ENCODE results near the gene CCDC141. TPM values are rescaled to one million over a fixed set of nuclear protein-coding genes. Genes with fewer than 3 reads are reported as not detected.

Gene CCDC141
- total and polyA plus RNA-seq, 2 of the 13 experiments (the other 11 are each of a cell fraction or from before 2014, with no cell fraction given), result not detected

DNA sequence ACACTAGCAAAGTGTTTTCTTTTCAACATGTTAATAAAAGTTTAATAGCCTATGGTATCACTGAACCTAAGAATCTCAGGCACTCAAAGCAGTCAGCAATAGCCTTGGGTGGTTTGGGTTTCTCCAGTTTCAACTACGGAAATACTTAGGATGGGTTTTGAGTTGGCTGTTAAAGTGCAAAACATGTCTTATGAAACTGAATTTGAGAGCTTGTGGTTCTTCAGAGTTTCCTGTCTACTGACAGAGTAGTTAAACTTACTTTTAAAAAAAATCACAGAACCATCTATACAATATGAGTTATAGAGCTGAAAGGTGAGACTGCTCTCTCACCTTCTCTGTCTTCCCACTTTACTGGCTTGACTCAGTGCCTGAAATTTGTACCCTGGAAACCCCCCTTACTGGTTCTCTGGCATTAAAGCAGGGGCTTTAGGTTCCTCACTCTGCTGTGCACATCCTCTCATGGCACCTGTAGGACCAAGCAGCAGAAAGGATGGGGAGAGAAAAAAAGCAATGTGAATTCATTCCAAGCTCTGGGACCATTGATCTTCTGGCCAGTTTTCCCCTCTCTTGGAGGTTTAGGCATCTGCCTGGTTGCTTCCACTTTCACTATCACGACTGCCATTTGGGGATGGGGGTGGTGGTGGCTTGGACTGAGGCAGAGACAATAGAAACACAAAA lies 18.1 kb downstream of the CCDC141 start:
- ATAC-seq (no peak), FAIRE-seq (no peak), DNase-seq (ENCODE audit: low spot score) (no peak)
- Histone ChIP-seq H3K4me2 (ENCODE audit: low read depth, low read length) (no peak overlapping the region), H3K36me3 (replicated peaks in 1 of 2; ENCODE audit: control insufficient read depth in 1 of 2, insufficient read depth in 2 of 2, low read length in 2 of 2) (no peaks in the 10 kb centered on the region), H3K9ac (ENCODE audit: insufficient read depth, low read depth, low read length) (no peak overlapping the region), H3K4me3 (replicated peaks in 1 of 3; ENCODE audit: insufficient read depth in 1 of 3, low read depth in 2 of 3, low read length in 3 of 3) (no peak overlapping the region), H3K79me2 (ENCODE audit: insufficient read depth, low read length) (no peaks in the 10 kb centered on the region), H3K27ac (ENCODE audit: extremely low read length, insufficient read depth, low read length) (no peak overlapping the region), H2AFZ (ENCODE audit: low read length) (no peak overlapping the region), H3K9me3 (ENCODE audit: low read length) (no peaks in the 10 kb centered on the region), H3K4me1 (ENCODE audit: insufficient read depth, low read length) (no peaks in the 10 kb centered on the region), H3K27me3 (ENCODE audit: control insufficient read depth in 1 of 2, insufficient read depth in 2 of 2, low read length in 2 of 2) (no peaks in the 10 kb centered on the region), H4K20me1 (ENCODE audit: insufficient read depth, low read length) (no peaks in the 10 kb centered on the region)
- TF ChIP-seq, protein P1, sequence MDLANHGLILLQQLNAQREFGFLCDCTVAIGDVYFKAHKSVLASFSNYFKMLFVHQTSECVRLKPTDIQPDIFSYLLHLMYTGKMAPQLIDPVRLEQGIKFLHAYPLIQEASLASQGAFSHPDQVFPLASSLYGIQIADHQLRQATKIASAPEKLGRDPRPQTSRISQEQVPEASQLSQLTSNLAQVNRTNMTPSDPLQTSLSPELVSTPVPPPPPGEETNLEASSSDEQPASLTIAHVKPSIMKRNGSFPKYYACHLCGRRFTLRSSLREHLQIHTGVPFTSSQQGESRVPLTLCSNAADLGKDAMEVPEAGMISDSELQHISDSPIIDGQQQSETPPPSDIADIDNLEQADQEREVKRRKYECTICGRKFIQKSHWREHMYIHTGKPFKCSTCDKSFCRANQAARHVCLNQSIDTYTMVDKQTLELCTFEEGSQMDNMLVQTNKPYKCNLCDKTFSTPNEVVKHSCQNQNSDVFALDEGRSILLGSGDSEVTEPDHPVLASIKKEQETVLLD (CRISPR knock-in tag; IDR thresholded peaks at IDR 0.05; ENCODE audit: low read depth), result no peak
- no peak for TF ChIP-seq ZNF124 (CRISPR knock-in tag; IDR thresholded peaks at IDR 0.05)
- no peak for TF ChIP-seq ZNF879 (CRISPR knock-in tag; IDR thresholded peaks at IDR 0.05)
- no peak for TF ChIP-seq ZNF468 (CRISPR knock-in tag; IDR thresholded peaks at IDR 0.05)
- TF ChIP-seq SMARCE1 (IDR thresholded peaks at IDR 0.05; ENCODE audit: borderline replicate concordance), result no peak
- no peak for TF ChIP-seq ZNF598 (CRISPR knock-in tag; IDR thresholded peaks at IDR 0.05; ENCODE audit: borderline replicate concordance)
- TF ChIP-seq KDM5A (IDR thresholded peaks at IDR 0.05; ENCODE audit: borderline replicate concordance, low read length), result no peak
- TF ChIP-seq ZNF678 (CRISPR knock-in tag; IDR thresholded peaks at IDR 0.05), result no peak
- TF ChIP-seq FOXO4 (CRISPR knock-in tag; conservative IDR thresholded peaks at IDR 0.05), result no peak
- no peak for TF ChIP-seq ZNF564 (CRISPR knock-in tag; IDR thresholded peaks at IDR 0.05)
- TF ChIP-seq ZNF33B (CRISPR knock-in tag; IDR thresholded peaks at IDR 0.05), result no peak
- no peak for TF ChIP-seq PAWR (CRISPR knock-in tag; IDR thresholded peaks at IDR 0.05; ENCODE audit: borderline replicate concordance)
- TF ChIP-seq ZKSCAN5 (CRISPR knock-in tag; IDR thresholded peaks at IDR 0.05), result no peak
- TF ChIP-seq SRF (IDR thresholded peaks at IDR 0.05; ENCODE audit: low read depth, low read length), result no peak
- TF ChIP-seq GATA4 (IDR thresholded peaks at IDR 0.05; ENCODE audit: borderline replicate concordance, low read depth), result no peak
- no peak for TF ChIP-seq FOXP4 (CRISPR knock-in tag; IDR thresholded peaks at IDR 0.05)
- no peak for TF ChIP-seq ELF4 (CRISPR knock-in tag; IDR thresholded peaks at IDR 0.05; ENCODE audit: borderline replicate concordance)
- TF ChIP-seq TBP (CRISPR knock-in tag; IDR thresholded peaks at IDR 0.05), result no peak
- TF ChIP-seq, protein P2, sequence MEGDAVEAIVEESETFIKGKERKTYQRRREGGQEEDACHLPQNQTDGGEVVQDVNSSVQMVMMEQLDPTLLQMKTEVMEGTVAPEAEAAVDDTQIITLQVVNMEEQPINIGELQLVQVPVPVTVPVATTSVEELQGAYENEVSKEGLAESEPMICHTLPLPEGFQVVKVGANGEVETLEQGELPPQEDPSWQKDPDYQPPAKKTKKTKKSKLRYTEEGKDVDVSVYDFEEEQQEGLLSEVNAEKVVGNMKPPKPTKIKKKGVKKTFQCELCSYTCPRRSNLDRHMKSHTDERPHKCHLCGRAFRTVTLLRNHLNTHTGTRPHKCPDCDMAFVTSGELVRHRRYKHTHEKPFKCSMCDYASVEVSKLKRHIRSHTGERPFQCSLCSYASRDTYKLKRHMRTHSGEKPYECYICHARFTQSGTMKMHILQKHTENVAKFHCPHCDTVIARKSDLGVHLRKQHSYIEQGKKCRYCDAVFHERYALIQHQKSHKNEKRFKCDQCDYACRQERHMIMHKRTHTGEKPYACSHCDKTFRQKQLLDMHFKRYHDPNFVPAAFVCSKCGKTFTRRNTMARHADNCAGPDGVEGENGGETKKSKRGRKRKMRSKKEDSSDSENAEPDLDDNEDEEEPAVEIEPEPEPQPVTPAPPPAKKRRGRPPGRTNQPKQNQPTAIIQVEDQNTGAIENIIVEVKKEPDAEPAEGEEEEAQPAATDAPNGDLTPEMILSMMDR (CRISPR knock-in tag; IDR thresholded peaks at IDR 0.05), result no peak
- no peak for TF ChIP-seq ZNF614 (CRISPR knock-in tag; IDR thresholded peaks at IDR 0.05; ENCODE audit: borderline replicate concordance)
- in situ Hi-C loops (cut with HindIII; ENCODE audit: extremely low pct_ligation_motif_present, low pct_unique_long_range_greater_than_20kb), result no loop called here
- no TSS peak for BruUV-seq (replicated peaks)
- WGBS (ENCODE audit: low lambda C conversion rate), result 0% methylated on average over 2 of the region's 2 CpGs
- intact Hi-C loops (cut with micrococcal nuclease; ENCODE audit: unreplicated experiment), result no loop called here
- CTCF ChIA-PET (ENCODE audit: low intra/inter-chr PET ratio, low total read pairs), result no interaction called here
- POLR2A ChIA-PET, result no interaction called here
